ENCODE measurements around the gene GABRA4. TPM values are rescaled to one million over a fixed set of nuclear protein-coding genes. Genes with fewer than 3 reads are reported as not detected.

The GABRA4 gene
- polyA plus RNA-seq, 1 of the 3 experiments (the other 2 are of a cell fraction), result not detected

DNA sequence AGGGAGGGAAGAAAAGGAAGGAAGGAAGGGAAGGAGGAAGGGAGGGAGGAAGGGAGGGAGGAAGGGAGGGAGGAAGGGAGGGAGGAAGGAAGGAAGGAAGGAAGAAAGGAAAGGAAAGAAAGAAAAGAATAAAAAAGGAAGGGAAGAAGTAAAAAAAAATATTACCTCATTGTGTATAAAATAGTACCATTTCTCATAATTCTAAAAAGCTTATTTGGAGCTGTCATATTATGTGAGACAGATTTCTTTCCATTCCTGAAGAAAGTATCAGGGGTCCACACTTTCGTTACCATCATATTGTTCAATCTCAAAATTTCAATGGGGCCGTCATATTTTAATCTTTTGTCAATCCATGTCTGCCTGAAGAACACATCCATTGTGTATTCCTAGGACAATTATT lies 16.1 kb downstream of the GABRA4 start:
- H3F3A ChIP-seq (replicated peaks; ENCODE audit: insufficient read depth), result no peaks in the 10 kb centered on the region
- H2AFZ ChIP-seq (ENCODE audit: low read depth), result no peak overlapping the region
- DNase-seq, result no peak
- no peaks in the 10 kb centered on the region for H3K79me2 ChIP-seq (ENCODE audit: insufficient read depth)
- no peaks in the 10 kb centered on the region for H3K4me1 ChIP-seq (ENCODE audit: control insufficient read depth in 1 of 2, insufficient read depth in 2 of 2, low read depth in 1 of 2, low read length in 1 of 2)
- ChIA-PET CTCF (no interaction called here), POLR2A (no interaction called here)
- no peak for TF ChIP-seq GATA2 (CRISPR knock-in tag; IDR thresholded peaks at IDR 0.05)
- no peak for TF ChIP-seq TEAD4 (IDR thresholded peaks at IDR 0.05; ENCODE audit: borderline replicate concordance, insufficient read depth)
- TF ChIP-seq RFX5 (IDR thresholded peaks at IDR 0.05; ENCODE audit: low read length), result no peak
- no peak for TF ChIP-seq FOXM1 (IDR thresholded peaks at IDR 0.05; ENCODE audit: low read depth)
- TF ChIP-seq MEF2A (IDR thresholded peaks at IDR 0.05; ENCODE audit: borderline replicate concordance, low read depth), result no peak
- no peaks in the 10 kb centered on the region; the same call in 1 of the 2 replicates for H3K27me3 ChIP-seq (ENCODE audit: insufficient read depth)
- H3K9me2 ChIP-seq, result no peaks in the 10 kb centered on the region
- no peak overlapping the region for H3K27ac ChIP-seq (ENCODE audit: low read depth in 2 of 2, low read length in 1 of 2)
- no peaks in the 10 kb centered on the region for H3K36me3 ChIP-seq (replicated peaks in 1 of 2; ENCODE audit: control insufficient read depth in 1 of 2, insufficient read depth in 2 of 2, low read length in 1 of 2)
- H3K4me3 ChIP-seq (ENCODE audit: low read depth in 2 of 2, low read length in 1 of 2), result no peak overlapping the region
- whole genome bisulfite sequencing (ENCODE audit: low lambda C conversion rate), result 39% methylated on average over 2 of the region's 2 CpGs
- no peak overlapping the region for H3K9ac ChIP-seq
- H3K4me2 ChIP-seq, result no peak overlapping the region
- H3K9me3 ChIP-seq, result no peaks in the 10 kb centered on the region
- no peaks in the 10 kb centered on the region for H4K20me1 ChIP-seq (ENCODE audit: insufficient read depth)

DNA sequence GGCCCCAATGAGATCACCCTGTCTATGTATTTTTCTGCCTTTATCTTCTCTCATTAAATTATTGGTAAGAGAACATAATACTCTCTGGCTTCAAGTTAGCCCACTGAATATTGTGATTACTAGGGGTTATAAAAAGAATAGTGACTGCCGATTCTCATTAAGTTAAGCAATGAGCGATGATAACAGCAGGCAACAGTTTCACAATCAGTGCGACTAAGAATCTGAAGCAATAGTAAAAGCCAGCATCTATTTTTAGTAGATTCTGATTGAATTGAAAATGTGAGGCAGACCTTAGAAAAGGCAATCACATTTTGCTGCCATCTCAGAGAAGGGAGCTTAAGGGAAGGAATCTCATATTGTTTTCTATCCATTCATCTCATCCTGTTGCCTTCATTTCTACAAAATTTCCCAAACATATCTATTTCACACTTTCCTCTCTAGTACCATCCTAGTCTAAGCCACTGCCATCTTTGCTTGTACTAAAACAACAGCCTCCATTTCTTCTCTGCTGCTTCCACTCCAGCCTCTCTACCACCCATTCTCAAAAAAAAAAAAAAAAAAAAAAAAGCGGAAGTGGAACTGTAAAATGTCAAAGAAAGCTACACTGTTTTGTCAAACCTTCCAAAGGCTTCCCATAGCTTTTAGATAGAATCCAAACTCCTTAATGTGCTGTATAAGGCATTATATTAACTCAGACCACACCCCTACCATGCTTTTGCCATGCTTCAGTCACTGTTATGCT lies 17.4 kb downstream of the GABRA4 start:
- H3K4me2 ChIP-seq, result no peak overlapping the region
- DNase-seq, result no peak
- no peaks in the 10 kb centered on the region for H3K36me3 ChIP-seq (replicated peaks in 1 of 2; ENCODE audit: control insufficient read depth in 1 of 2, insufficient read depth in 2 of 2, low read length in 1 of 2)
- H4K20me1 ChIP-seq (ENCODE audit: insufficient read depth), result no peaks in the 10 kb centered on the region
- H2AFZ ChIP-seq (ENCODE audit: low read depth), result no peak overlapping the region
- no peaks in the 10 kb centered on the region for H3F3A ChIP-seq (replicated peaks; ENCODE audit: insufficient read depth)
- no peaks in the 10 kb centered on the region for H3K9me2 ChIP-seq
- H3K4me3 ChIP-seq (ENCODE audit: low read depth in 2 of 2, low read length in 1 of 2), result no peak overlapping the region
- H3K27me3 ChIP-seq (ENCODE audit: insufficient read depth), result no peaks in the 10 kb centered on the region; the same call in 1 of the 2 replicates
- H3K79me2 ChIP-seq (ENCODE audit: insufficient read depth), result no peaks in the 10 kb centered on the region
- ChIA-PET POLR2A (no interaction called here), CTCF (no interaction called here)
- no peaks in the 10 kb centered on the region for H3K4me1 ChIP-seq (ENCODE audit: control insufficient read depth in 1 of 2, insufficient read depth in 2 of 2, low read depth in 1 of 2, low read length in 1 of 2)
- 57% methylated on average over 4 of the region's 4 CpGs for WGBS (ENCODE audit: low lambda C conversion rate)
- no peak overlapping the region for H3K27ac ChIP-seq (ENCODE audit: low read depth in 2 of 2, low read length in 1 of 2)
- H3K9ac ChIP-seq, result no peak overlapping the region
- no peaks in the 10 kb centered on the region for H3K9me3 ChIP-seq
- TF ChIP-seq CHD2 (IDR thresholded peaks at IDR 0.05; ENCODE audit: low read length, partially characterized antibody), result no peak
- TF ChIP-seq, protein P1, sequence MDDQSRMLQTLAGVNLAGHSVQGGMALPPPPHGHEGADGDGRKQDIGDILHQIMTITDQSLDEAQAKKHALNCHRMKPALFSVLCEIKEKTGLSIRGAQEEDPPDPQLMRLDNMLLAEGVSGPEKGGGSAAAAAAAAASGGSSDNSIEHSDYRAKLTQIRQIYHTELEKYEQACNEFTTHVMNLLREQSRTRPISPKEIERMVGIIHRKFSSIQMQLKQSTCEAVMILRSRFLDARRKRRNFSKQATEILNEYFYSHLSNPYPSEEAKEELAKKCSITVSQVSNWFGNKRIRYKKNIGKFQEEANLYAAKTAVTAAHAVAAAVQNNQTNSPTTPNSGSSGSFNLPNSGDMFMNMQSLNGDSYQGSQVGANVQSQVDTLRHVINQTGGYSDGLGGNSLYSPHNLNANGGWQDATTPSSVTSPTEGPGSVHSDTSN (IDR thresholded peaks at IDR 0.05), result no peak
- TF ChIP-seq JUND (IDR thresholded peaks at IDR 0.05), result no peak
- no peak for TF ChIP-seq SIN3A (IDR thresholded peaks at IDR 0.05; ENCODE audit: borderline replicate concordance, low read depth, low read length)
- TF ChIP-seq RAD21 (IDR thresholded peaks at IDR 0.05; ENCODE audit: low read length), result no peak
- TF ChIP-seq ELF1 (IDR thresholded peaks at IDR 0.05), result no peak
- TF ChIP-seq, protein P2, sequence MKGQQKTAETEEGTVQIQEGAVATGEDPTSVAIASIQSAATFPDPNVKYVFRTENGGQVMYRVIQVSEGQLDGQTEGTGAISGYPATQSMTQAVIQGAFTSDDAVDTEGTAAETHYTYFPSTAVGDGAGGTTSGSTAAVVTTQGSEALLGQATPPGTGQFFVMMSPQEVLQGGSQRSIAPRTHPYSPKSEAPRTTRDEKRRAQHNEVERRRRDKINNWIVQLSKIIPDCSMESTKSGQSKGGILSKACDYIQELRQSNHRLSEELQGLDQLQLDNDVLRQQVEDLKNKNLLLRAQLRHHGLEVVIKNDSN (IDR thresholded peaks at IDR 0.05; ENCODE audit: borderline replicate concordance, low read depth), result no peak
- TF ChIP-seq RXRA (IDR thresholded peaks at IDR 0.05; ENCODE audit: borderline replicate concordance, low read depth), result no peak
- TF ChIP-seq NRF1 (IDR thresholded peaks at IDR 0.05; ENCODE audit: low read depth, low read length), result no peak
- TF ChIP-seq FOSL2 (IDR thresholded peaks at IDR 0.05; ENCODE audit: borderline replicate concordance, low read depth), result no peak
- no peak for TF ChIP-seq YY1 (IDR thresholded peaks at IDR 0.05; ENCODE audit: low read depth)
- no peak for TF ChIP-seq TCF12 (IDR thresholded peaks at IDR 0.05)

Measured in SK-N-SH (cell line).